ENCODE measurements around the gene SOHLH2.

DNA sequence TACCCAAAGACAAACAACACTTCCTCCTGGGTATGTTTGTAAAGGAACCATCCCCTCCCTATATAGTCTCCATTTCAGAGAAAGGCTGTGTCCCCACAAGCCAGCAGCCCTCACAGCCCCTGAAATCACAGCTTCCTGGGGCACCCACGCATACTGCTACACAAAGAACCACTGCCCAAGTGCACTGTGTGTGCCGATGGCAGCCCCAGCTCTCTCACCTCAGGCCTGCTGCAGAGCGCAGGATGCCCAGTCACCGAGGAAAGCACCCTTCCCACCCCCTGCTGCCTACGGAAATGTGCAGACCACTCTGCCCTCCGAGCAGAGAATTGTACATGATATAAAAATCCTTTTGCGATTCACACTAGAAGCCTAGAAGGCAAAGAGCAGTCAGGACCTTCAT is 39.4 kb downstream of the SOHLH2 start:
- TF ChIP-seq, protein P1, sequence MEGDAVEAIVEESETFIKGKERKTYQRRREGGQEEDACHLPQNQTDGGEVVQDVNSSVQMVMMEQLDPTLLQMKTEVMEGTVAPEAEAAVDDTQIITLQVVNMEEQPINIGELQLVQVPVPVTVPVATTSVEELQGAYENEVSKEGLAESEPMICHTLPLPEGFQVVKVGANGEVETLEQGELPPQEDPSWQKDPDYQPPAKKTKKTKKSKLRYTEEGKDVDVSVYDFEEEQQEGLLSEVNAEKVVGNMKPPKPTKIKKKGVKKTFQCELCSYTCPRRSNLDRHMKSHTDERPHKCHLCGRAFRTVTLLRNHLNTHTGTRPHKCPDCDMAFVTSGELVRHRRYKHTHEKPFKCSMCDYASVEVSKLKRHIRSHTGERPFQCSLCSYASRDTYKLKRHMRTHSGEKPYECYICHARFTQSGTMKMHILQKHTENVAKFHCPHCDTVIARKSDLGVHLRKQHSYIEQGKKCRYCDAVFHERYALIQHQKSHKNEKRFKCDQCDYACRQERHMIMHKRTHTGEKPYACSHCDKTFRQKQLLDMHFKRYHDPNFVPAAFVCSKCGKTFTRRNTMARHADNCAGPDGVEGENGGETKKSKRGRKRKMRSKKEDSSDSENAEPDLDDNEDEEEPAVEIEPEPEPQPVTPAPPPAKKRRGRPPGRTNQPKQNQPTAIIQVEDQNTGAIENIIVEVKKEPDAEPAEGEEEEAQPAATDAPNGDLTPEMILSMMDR (conservative IDR thresholded peaks at IDR 0.05), result no peak
- no peak for TF ChIP-seq EZH2 (IDR thresholded peaks at IDR 0.05; ENCODE audit: low read depth)

Data from PC-9 (cell line).